Ovary (tissue), 9 donors: Measurements from ENCODE around the gene LRRC10B. TPM values are rescaled to one million over a fixed set of nuclear protein-coding genes. Genes with fewer than 3 reads are reported as not detected.
"Not testable (repeated sequence)": the region's sequence is repeated elsewhere in the genome, so short reads cannot be mapped to it uniquely, and the experiment has no call there.

Experiments used
- DNase-seq, 5 donors: peaks; one replicate each; pipeline ENCODE4 v3.0.0-alpha.2; 2019 to 2020
- H3K27ac ChIP-seq, 2 donors: fragments of 200-600 bp; one replicate each; pipeline versions ENCODE4 v1.5.1 to v1.8.0; 2019 to 2022
- H3K27me3 ChIP-seq: fragments of 200-600 bp; one replicate; pipeline ENCODE4 v1.8.0; 2022
- H3K36me3 ChIP-seq: fragments of 200-600 bp; sonication (generic); one replicate; pipeline ENCODE4 v1.5.1; 2019
- H3K4me1 ChIP-seq: one replicate; pipeline ENCODE4 v1.8.1; 2013; ENCODE audit warnings: mild to moderate bottlenecking, moderate library complexity; ENCODE audit not compliant: insufficient read depth
- H3K4me3 ChIP-seq: fragments of 200-600 bp; sonication (generic); one replicate; pipeline ENCODE4 v1.5.1; 2017
- H3K9me3 ChIP-seq, 2 donors: fragments of 200-600 bp in 1 of 2; sonication (generic) in 1 of 2; one replicate each; pipeline versions ENCODE4 v1.5.1 to v1.8.1; 2013 to 2019; ENCODE audit warnings: mild to moderate bottlenecking in 1 of 2, moderate library complexity in 1 of 2
- CTCF ChIP-seq, 3 donors: fragments of 450-650 bp in 2 of 3; fragments of 200-600 bp in 1 of 3; IDR thresholded peaks; one replicate each; pipeline versions ENCODE4 v1.5.1 to v1.8.0; 2016 to 2022; ENCODE audit warnings: antibody characterized with exemption in 3 of 3, mild to moderate bottlenecking in 1 of 3
- EP300 ChIP-seq: sonication (generic); formaldehyde crosslinking; IDR thresholded peaks from one replicate; pipeline ENCODE4 v1.6.1; 2017; ENCODE audit warnings: antibody characterized with exemption
- POLR2A ChIP-seq: fragments of 450-650 bp; IDR thresholded peaks from one replicate; pipeline ENCODE4 v1.6.1; 2017; ENCODE audit warnings: antibody characterized with exemption, mild to moderate bottlenecking, moderate library complexity
- WGBS, 3 donors: extraction: QIAGEN DNeasy Blood & Tissue Kit in 1 of 3; methylation state at CpG; one replicate each; pipeline versions ENCODE4 v1.1.5 to v1.1.7; 2013 to 2017; 5-methylcytosine and 5-hydroxymethylcytosine counted together
- intact Hi-C, 4 donors: fragments of 100-400 bp; cut with DNase I; formaldehyde crosslinking; loops; one replicate each; pipeline versions ENCODE4 v1.11.0 to v1.15.1; 2022 to 2023
- polyA plus RNA-seq, 2 donors: library from polyadenylated mRNA; stranded (reverse); fragments of 200-250 nt in 1 of 2; fragments of 350-450 nt in 1 of 2; fragmentation: Illumina TruSeq in 1 of 2; extraction: RNeasy Lipid Tissue Mini Kit (QIAGEN cat#74804) in 1 of 2; gene quantifications; one replicate each; pipeline ENCODE4 v1.2.3, GENCODE V29; 2013 to 2014
- total RNA-seq, 7 donors: library from RNA; depleted of rRNA in 2 of 7; stranded (reverse); fragments of >200 nt in 2 of 7; fragmentation: NEBNext Ultra II Directional in 3 of 7; extraction: Animal tissue kit (Norgen Biotek cat#: 25700) in 3 of 7; gene quantifications; one replicate each; pipeline versions ENCODE4 v1.1.0 to v1.2.4, GENCODE V29; 2016 to 2023
- donor health status: DM: no; HTN: no; CAD: no; lungs with moderate emphysema.
- donor health status: DM: no; HTN: no; CAD: no.
- donor health status: Bipolar disorder and iron deficiency.
- donor health status: DM: yes; HTN: yes; CAD: no.
- donor health status: DM: no; HTN: no; CAD: no.
- donor health status: DM: yes; HTN: yes; CAD: no.

LRRC10B gene
- total and polyA plus RNA-seq, 9 donors, result 0.45 to 23.0 (median 1.4) TPM

DNA sequence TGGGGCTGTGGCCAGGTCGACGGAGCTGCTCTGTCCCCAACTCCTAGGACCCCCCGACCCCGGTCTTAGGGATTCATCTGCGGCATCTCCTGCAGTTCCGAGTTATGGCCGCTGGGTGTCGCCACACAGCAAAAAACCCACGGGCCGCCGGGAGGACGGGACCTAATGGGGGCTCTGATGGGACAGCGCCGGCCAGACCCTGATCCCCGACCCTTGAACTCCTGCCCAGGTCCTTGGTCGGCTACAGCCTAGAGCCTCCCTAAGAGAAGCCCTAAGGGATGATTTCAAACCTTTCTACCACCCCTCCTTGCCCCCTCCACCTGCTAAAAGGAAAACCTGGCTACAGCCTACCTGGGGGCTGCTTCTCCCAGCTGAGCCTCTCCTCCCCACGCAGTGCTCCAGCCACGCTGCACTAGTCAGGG, 30.8 kb upstream of the LRRC10B start:
- H3K27ac ChIP-seq, result no peak overlapping the region
- H3K36me3 ChIP-seq, result no peaks in the 10 kb centered on the region
- no peaks in the 10 kb centered on the region for H3K27me3 ChIP-seq
- DNase-seq, result peak; percentile 43 to 77 (median 63)
- H3K4me1 ChIP-seq, result no peaks in the 10 kb centered on the region
- WGBS, 3 donors, result 1 to 3% (median 2%) methylated on average over 16 to 18 of the region's 18 CpGs
- intact Hi-C loops, result loop anchor here (2.0 to 10.0 kb wide), 8 partner anchors 31 to 257 kb away; partner anchors contain the start of gene LRRC10B (in 1 of the 4)
- TF ChIP-seq CTCF (IDR thresholded peaks at IDR 0.05), result peak; percentile 66 to 88 (median 88)
- no peak for TF ChIP-seq POLR2A
- no peaks in the 10 kb centered on the region for H3K9me3 ChIP-seq
- H3K4me3 ChIP-seq, result no peak overlapping the region

- H3K4me3 ChIP-seq, H3K27ac ChIP-seq, H3K27me3 ChIP-seq, H3K36me3 ChIP-seq, H3K9me3 ChIP-seq, DNase-seq, H3K4me1 ChIP-seq: not testable (repeated sequence)
- WGBS, 3 donors, result 93 to 96% (median 94%) methylated on average over 11 of the region's 11 CpGs
- intact Hi-C loops, result loop anchor here (2.0 to 10.0 kb wide), 8 partner anchors 29 to 255 kb away; partner anchors contain the start of gene LRRC10B (in 1 of the 4)
These were observed 29.0 kb upstream of the LRRC10B start for GRCh38 chr11:61479360-61480058.

- TF ChIP-seq EP300 (no peak), CTCF (IDR thresholded peaks at IDR 0.05) (no peak), POLR2A (no peak)
- WGBS, 3 donors, result 65 to 72% (median 70%) methylated on average over 15 of the region's 15 CpGs
- Histone ChIP-seq H3K4me3 (no peak overlapping the region), H3K4me1 (no peaks in the 10 kb centered on the region), H3K27ac (no peak overlapping the region), H3K9me3 (no peaks in the 10 kb centered on the region), H3K36me3 (no peaks in the 10 kb centered on the region), H3K27me3 (no peaks in the 10 kb centered on the region)
- intact Hi-C loops, result no loop called here
- no peak for DNase-seq
These were observed 28.1 kb upstream of the LRRC10B start for GRCh38 chr11:61480261-61480993.

DNA sequence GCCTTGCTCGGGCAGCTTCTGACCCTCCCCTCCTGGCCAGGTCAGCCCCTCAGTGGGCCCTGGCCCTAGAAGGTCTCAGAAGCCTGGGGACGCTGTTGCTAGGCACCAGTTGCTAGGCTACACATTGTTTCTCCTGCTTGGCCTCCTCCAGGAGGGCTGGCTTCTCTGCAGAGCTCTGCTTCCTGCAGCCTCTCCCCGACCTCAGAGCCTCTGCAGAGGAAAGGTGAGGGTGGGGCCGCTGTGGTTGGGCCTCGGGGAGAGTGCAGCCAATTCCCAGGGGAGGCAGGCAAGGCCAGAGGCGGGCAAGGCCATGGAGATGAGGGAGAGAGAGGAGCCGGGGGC, 27.6 kb upstream of the LRRC10B start:
- no peaks in the 10 kb centered on the region for H3K36me3 ChIP-seq
- no peaks in the 10 kb centered on the region for H3K4me1 ChIP-seq
- H3K27ac ChIP-seq, result no peak overlapping the region
- H3K27me3 ChIP-seq, result no peaks in the 10 kb centered on the region
- TF ChIP-seq EP300 (no peak), POLR2A (no peak), CTCF (IDR thresholded peaks at IDR 0.05) (no peak)
- intact Hi-C loops, result no loop called here
- no peak for DNase-seq
- no peak overlapping the region for H3K4me3 ChIP-seq
- 28 to 35% (median 30%) methylated on average over 7 of the region's 7 CpGs for WGBS, 3 donors
- H3K9me3 ChIP-seq, result no peaks in the 10 kb centered on the region

DNA sequence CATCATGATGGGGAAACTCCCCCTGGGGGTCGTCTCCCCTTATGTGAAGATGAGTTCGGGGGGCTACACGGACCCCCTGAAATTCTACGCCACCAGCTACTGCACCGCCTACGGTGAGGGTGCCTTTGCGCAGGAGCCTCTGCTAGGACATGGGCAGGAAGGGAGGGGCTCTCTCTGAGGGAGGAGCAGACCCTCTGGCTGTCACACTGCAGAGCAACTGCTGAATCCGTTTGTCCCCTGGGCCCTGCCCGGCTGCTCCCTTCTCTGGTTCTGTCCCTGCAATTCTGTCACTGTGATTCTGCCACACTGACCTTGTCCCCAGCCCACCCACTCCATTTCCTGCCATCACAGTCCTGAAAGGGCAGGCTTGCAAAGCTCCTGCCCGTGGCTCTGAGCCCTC, 26.7 kb upstream of the LRRC10B start:
- no peak overlapping the region for H3K4me3 ChIP-seq
- WGBS, 3 donors, result 69 to 78% (median 75%) methylated on average over 9 to 10 of the region's 10 CpGs
- no peaks in the 10 kb centered on the region for H3K9me3 ChIP-seq
- TF ChIP-seq CTCF (IDR thresholded peaks at IDR 0.05), result no peak
- no peak for TF ChIP-seq POLR2A
- no peak for TF ChIP-seq EP300
- H3K4me1 ChIP-seq, result no peaks in the 10 kb centered on the region
- H3K27ac ChIP-seq, result no peak overlapping the region
- H3K27me3 ChIP-seq, result no peaks in the 10 kb centered on the region
- no peaks in the 10 kb centered on the region for H3K36me3 ChIP-seq
- intact Hi-C loops, result loop anchor here in 1 of 4 donors (2.0 kb wide), 1 partner anchor 29 kb away; no protein-coding TSS in a partner anchor
- DNase-seq, result no peak
